Lower lobe of right lung (tissue), 2 donors: Measurements from ENCODE around the gene PLEKHA6. TPM values are rescaled to one million over a fixed set of nuclear protein-coding genes. Genes with fewer than 3 reads are reported as not detected.

Experiments used
- ATAC-seq, 2 donors: fragments of 200-7000 bp; cut with Tn5 transposase; one replicate each; pipeline ENCODE4 v1.9.1; 2020 to 2022; ENCODE audit warnings: mild to moderate bottlenecking in 2 of 2, moderate library complexity in 2 of 2
- DNase-seq: peaks from one replicate; pipeline ENCODE4 v3.0.0-alpha.2; 2020
- H3K27ac ChIP-seq: fragments of 200-600 bp; one replicate; pipeline ENCODE4 v1.8.0; 2022
- H3K27me3 ChIP-seq: fragments of 200-600 bp; one replicate; pipeline ENCODE4 v1.8.0; 2022; ENCODE audit warnings: low read depth
- H3K36me3 ChIP-seq: fragments of 200-600 bp; one replicate; pipeline ENCODE4 v1.8.0; 2022; ENCODE audit warnings: mild to moderate bottlenecking
- H3K4me1 ChIP-seq: fragments of 200-600 bp; one replicate; pipeline ENCODE4 v1.8.0; 2022
- H3K4me3 ChIP-seq: fragments of 200-600 bp; one replicate; pipeline ENCODE4 v1.8.0; 2022; ENCODE audit warnings: mild to moderate bottlenecking
- H3K9me3 ChIP-seq: fragments of 200-600 bp; one replicate; pipeline ENCODE4 v1.8.0; 2022
- CTCF ChIP-seq: fragments of 200-600 bp; IDR thresholded peaks from one replicate; pipeline ENCODE4 v1.8.0; 2022; ENCODE audit warnings: antibody characterized with exemption, mild to moderate bottlenecking
- intact Hi-C: fragments of 100-400 bp; cut with DNase I; formaldehyde crosslinking; loops from one replicate; pipeline ENCODE4 v1.11.0; 2022
- total RNA-seq: library from RNA; stranded (reverse); fragmentation: NEBNext Ultra II Directional; extraction: Animal tissue kit (Norgen Biotek cat#: 25700); gene quantifications from one replicate; pipeline ENCODE4 v1.2.1, GENCODE V29; 2021
- donor health status: DM: no; HTN: yes; CAD: no; lungs with severe emphysema.

PLEKHA6 gene
- total RNA-seq, 1 donor from 2014 or later = 7.6 TPM

GRCh38 chr1:204170494-204171155 is 189.1 kb downstream of the PLEKHA6 start:
- H3K27ac ChIP-seq = no peak overlapping the region
- no peaks in the 10 kb centered on the region for H3K4me1 ChIP-seq
- intact Hi-C loops = no loop called here
- DNase-seq (no peak), ATAC-seq (no peak)
- H3K36me3 ChIP-seq = no peaks in the 10 kb centered on the region
- H3K27me3 ChIP-seq = peaks cover 4% of the 10 kb centered on the region
- no peak overlapping the region for H3K4me3 ChIP-seq
- no peak for TF ChIP-seq CTCF
- peaks cover 14% of the 10 kb centered on the region for H3K9me3 ChIP-seq

- ATAC-seq (no peak), DNase-seq (no peak)
- H3K27me3 ChIP-seq = no peaks in the 10 kb centered on the region
- no peak overlapping the region for H3K27ac ChIP-seq
- TF ChIP-seq CTCF = no peak
- H3K36me3 ChIP-seq = no peaks in the 10 kb centered on the region
- no peak overlapping the region for H3K4me3 ChIP-seq
- H3K9me3 ChIP-seq = peaks cover 14% of the 10 kb centered on the region
- intact Hi-C loops = loop anchor here (10.0 kb wide), 1 partner anchor 195 kb away; no protein-coding TSS in a partner anchor
- no peaks in the 10 kb centered on the region for H3K4me1 ChIP-seq
Observed at GRCh38 chr1:204169858-204170257, 189.9 kb downstream of the PLEKHA6 start.

Other genes with a start within 250 kb of the PLEKHA6 start
- gene ETNK2, start 207.9 kb downstream of the PLEKHA6 start, total RNA-seq = 4.5 TPM
- gene REN, start 193.6 kb downstream of the PLEKHA6 start, total RNA-seq = 0.59 TPM
- gene KISS1, start 163.4 kb downstream of the PLEKHA6 start, total RNA-seq = not detected
- gene GOLT1A, start 145.9 kb downstream of the PLEKHA6 start, total RNA-seq = 11.9 TPM
- 45.3 TPM for gene PPP1R15B, start 51.9 kb upstream of the PLEKHA6 start, total RNA-seq
- gene PIK3C2B, start 134.9 kb upstream of the PLEKHA6 start, total RNA-seq = 50.5 TPM
- 77.9 TPM for gene MDM4, start 156.5 kb upstream of the PLEKHA6 start, total RNA-seq